ENCODE data around the gene STARD7. TPM values are rescaled to one million over a fixed set of nuclear protein-coding genes. Genes with fewer than 3 reads are reported as not detected.

STARD7 gene
- total RNA-seq, 4 donors from 2014 or later: 93.4 to 122 (median 107) TPM

DNA sequence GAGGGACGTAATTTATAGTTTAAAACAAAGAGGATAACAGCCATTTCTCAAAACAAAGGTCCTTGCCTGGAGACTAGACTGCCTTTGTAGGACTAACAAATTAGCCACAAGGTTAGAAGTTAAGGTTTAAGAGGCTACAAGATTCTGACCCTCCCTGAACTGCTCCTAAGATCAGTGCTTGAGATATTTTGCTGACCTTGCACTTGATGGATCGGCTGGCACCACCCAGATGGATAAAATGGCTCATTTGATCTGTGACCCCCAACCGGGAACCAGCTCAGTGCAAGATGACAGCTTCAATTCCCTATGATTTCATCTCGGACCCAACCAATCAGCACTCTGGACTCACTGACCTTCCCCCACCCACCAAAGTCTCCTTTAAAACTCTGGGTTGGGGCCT lies 3.7 kb upstream of the STARD7 start:
- peaks cover 0 to 6% of the 10 kb centered on the region in 2 donors for H3K36me3 ChIP-seq
- H3K27me3 ChIP-seq: no peaks in the 10 kb centered on the region
- H3K27ac ChIP-seq: no peak overlapping the region
- no peak overlapping the region for H3K4me3 ChIP-seq
- TF ChIP-seq, protein P1, sequence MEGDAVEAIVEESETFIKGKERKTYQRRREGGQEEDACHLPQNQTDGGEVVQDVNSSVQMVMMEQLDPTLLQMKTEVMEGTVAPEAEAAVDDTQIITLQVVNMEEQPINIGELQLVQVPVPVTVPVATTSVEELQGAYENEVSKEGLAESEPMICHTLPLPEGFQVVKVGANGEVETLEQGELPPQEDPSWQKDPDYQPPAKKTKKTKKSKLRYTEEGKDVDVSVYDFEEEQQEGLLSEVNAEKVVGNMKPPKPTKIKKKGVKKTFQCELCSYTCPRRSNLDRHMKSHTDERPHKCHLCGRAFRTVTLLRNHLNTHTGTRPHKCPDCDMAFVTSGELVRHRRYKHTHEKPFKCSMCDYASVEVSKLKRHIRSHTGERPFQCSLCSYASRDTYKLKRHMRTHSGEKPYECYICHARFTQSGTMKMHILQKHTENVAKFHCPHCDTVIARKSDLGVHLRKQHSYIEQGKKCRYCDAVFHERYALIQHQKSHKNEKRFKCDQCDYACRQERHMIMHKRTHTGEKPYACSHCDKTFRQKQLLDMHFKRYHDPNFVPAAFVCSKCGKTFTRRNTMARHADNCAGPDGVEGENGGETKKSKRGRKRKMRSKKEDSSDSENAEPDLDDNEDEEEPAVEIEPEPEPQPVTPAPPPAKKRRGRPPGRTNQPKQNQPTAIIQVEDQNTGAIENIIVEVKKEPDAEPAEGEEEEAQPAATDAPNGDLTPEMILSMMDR (IDR thresholded peaks at IDR 0.05): no peak
- no peak for TF ChIP-seq POLR2A (IDR thresholded peaks at IDR 0.05)
- TF ChIP-seq EP300 (IDR thresholded peaks at IDR 0.05): no peak
- TF ChIP-seq POLR2AphosphoS5 (IDR thresholded peaks at IDR 0.05): no peak
- WGBS, 2 donors (ENCODE audit: low coverage in 1 of 2): 85 to 88% methylated on average over 3 to 4 of the region's 4 CpGs
- no peak for ATAC-seq
- H3K9me3 ChIP-seq: no peaks in the 10 kb centered on the region
- H3K4me1 ChIP-seq: peaks cover 0 to 19% (median 8%) of the 10 kb centered on the region in 3 donors

DNA sequence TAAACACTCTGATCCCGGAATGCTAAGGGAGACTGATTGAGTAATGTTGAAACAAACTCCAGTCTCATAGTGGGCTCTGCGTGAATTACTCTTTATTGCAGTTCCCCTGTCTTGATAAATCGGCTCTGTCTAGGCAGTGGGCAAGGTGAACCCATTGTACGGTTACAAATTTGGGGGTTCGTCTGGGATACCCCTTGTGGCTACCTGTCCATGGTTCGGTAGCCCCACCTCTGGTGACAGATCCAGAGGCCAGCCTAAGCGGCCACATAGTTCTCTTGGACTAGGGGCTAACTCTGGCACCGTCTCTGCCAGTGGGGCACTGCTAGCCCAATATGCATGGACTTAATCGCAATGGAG lies 1.1 kb upstream of the STARD7 start:
- Histone ChIP-seq H3K9me3 (no peaks in the 10 kb centered on the region), H3K4me3 (peak overlapping the region in 1 of 2 donors; percentile 84), H3K36me3 (peaks cover 0 to 6% of the 10 kb centered on the region in 2 donors), H3K27me3 (no peaks in the 10 kb centered on the region), H3K4me1 (peaks cover 5 to 45% (median 23%) of the 10 kb centered on the region in 3 donors), H3K27ac (peak overlapping the region in 3 of 4 donors; percentile 95 to 99 (median 96))
- TF ChIP-seq POLR2A (IDR thresholded peaks at IDR 0.05): no peak
- TF ChIP-seq POLR2AphosphoS5 (IDR thresholded peaks at IDR 0.05): no peak
- TF ChIP-seq EP300 (IDR thresholded peaks at IDR 0.05): no peak
- TF ChIP-seq, protein P1 (IDR thresholded peaks at IDR 0.05): no peak
- WGBS, 2 donors (ENCODE audit: low coverage in 1 of 2): 80 to 87% methylated on average over 1 to 3 of the region's 9 CpGs
- no peak for ATAC-seq

DNA sequence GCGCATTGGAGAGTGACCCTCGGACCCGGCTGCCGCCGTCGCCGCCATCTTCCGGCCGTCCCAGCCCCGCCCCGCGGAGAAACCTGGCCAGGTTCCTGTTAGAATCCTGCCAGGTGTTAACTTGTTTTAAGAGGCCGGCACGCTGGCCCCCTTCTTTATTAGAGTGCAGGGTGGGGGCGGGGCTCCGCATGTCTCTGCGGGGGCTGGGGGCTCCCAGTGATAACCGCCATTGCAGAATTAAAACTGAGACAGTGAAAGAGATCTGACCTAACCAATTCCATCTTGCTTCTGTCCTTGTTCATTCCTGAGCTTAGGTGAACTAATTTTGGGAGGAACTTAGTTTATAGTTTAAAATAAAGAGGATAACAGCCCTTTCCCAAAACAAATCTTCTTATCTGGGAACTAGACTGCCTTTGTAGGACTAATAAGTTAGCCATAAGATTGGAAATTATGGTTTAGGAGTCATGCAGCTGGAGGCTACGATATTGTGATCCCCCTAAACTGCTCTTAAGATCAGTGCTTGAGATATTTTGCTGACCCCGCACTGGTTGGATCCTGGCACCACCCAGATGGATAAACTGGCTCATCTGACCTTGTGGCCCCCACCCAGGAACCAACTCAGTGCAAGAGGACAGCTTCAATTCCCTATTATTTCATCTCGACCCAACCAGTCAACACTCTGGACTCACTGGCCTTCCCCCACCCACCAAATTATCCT lies 543 bp upstream of the STARD7 start:
- TF ChIP-seq, protein P1 (IDR thresholded peaks at IDR 0.05): no peak
- TF ChIP-seq POLR2A (IDR thresholded peaks at IDR 0.05) (no peak), EP300 (IDR thresholded peaks at IDR 0.05) (no peak), POLR2AphosphoS5 (IDR thresholded peaks at IDR 0.05) (no peak)
- peaks cover 8 to 51% (median 29%) of the 10 kb centered on the region in 3 donors for H3K4me1 ChIP-seq
- H3K27me3 ChIP-seq: no peaks in the 10 kb centered on the region
- peak overlapping the region; percentile 82 to 99 (median 96) for H3K27ac ChIP-seq
- WGBS, 2 donors (ENCODE audit: low coverage in 1 of 2): 17 to 22% methylated on average over 3 to 6 of the region's 21 CpGs
- peak overlapping the region; percentile 71 to 84 for H3K4me3 ChIP-seq
- no peak for ATAC-seq
- no peaks in the 10 kb centered on the region for H3K9me3 ChIP-seq
- peaks cover 0 to 6% of the 10 kb centered on the region in 2 donors for H3K36me3 ChIP-seq

DNA sequence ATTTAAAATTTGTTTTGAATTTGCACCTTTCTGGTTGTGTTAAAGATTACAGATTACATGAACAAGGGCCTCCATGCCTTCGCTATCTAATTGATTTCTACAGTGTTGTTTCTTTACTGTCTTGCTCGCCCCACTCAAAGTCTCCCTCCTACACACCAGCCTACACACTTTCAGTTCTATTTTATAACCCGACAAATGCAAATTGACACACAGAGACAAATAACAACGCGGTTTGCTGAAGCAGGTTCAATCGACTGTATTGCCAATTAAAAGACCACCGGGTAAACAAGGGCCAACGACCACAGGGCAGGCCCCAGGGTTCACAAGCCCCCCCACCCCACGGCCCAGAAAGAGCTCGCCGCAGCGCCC lies 869 bp downstream of the STARD7 start:
- Histone ChIP-seq H3K4me3 (peak overlapping the region; percentile 71 to 84), H3K27ac (peak overlapping the region; percentile 82 to 99 (median 96)), H3K9me3 (no peaks in the 10 kb centered on the region), H3K36me3 (peaks cover 0 to 6% of the 10 kb centered on the region in 2 donors), H3K4me1 (peaks cover 14 to 65% (median 39%) of the 10 kb centered on the region in 3 donors), H3K27me3 (no peaks in the 10 kb centered on the region)
- 0 to 2% methylated on average over 10 to 11 of the region's 12 CpGs for WGBS, 2 donors (ENCODE audit: low coverage in 1 of 2)
- TF ChIP-seq, protein P1 (IDR thresholded peaks at IDR 0.05): no peak
- no peak for TF ChIP-seq POLR2A (IDR thresholded peaks at IDR 0.05)
- ATAC-seq: no peak

All from gastroesophageal sphincter (tissue), 4 donors.